NCI-H460 (cell line): ENCODE measurements around the gene ALG12. TPM values are rescaled to one million over a fixed set of nuclear protein-coding genes. Genes with fewer than 3 reads are reported as not detected.
"Not testable (repeated sequence)": the region's sequence is repeated elsewhere in the genome, so short reads cannot be mapped to it uniquely, and the experiment has no call there.

Experiments
- DNase-seq: peaks from one replicate; pipeline ENCODE4 v3.0.0-alpha.2; 2016; ENCODE audit warnings: low read depth; ENCODE audit errors: extremely low read depth
- small RNA-seq, 2 experiments: library from RNA; depleted of rRNA; stranded (forward); fragments of <200 nt; gene quantifications; one replicate each; pipeline ENCODE3, GENCODE V24; 2014
- total RNA-seq: library from RNA; depleted of rRNA; stranded (reverse); fragments of >200 nt; shearing (Covaris generic); gene quantifications from 2 replicates; pipeline ENCODE4 v1.2.3, GENCODE V29; 2014; rRNA removed

ALG12 gene
- total RNA-seq, 1 experiment from 2014 or later: 10.7 TPM

DNA sequence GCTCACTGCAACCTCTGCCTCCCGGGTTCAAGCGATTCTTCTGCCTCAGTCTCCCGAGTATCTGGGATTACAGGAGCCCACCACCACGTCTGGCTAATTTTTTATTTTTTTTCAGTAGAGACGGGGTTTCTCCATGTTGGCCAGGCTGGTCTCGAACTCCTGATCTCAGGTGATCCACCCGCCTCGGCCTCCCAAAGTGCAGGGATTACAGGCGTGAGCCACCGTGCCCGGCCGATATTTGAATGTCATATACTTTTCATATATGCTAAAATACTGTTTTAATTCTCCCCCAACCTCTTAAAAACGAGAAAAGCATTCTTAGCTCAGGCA lies 65.7 kb downstream of the ALG12 start:
- DNase-seq: not testable (repeated sequence)

DNA sequence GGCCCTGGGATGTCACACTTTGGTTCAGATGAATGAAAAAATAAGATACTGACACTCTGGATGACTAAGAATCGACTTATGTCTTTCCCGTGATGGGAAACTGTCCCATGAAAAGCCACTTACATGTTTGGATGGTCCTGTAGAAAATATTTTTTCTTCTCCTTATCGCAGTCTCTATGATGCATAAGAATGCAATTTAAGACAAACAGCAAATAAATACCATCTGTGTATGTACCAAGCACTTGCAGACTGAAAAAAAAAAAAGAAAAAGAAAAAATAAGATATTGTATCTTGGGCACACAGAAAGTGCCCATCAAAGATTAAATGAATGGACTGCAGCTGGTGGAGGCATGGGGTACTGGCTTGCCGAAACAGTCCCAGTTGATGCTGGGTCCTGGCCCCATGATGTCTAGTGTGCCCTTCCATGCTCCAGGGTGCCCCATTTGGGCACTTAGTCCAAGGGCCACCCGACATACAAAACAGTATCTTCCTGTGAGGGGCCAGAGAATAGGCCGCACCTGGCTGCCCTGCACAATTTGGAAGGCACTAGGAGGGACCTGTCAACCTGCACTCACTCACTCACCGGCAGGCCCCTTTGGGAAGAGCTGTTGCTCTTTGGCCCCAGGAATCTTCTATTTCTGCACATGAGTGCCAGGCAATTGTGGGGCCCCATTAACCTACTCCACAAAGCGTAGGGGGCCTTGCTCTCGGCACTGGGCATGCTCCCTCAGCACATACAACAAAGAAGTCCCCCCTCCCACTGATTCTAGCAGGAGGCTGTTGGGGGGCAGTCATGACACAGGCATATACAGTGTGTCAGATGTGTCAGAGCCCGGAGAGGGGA lies 67.1 kb downstream of the ALG12 start:
- no peak for DNase-seq

Small RNAs within 50 kb of the gene (small RNA-seq; reads per million reads assigned to genes)
- gene MIR6821: 0.02 to 0.29 reads per million in 2 experiments

Other genes with a start within 250 kb of the ALG12 start
- 15.5 and 16.7 TPM in 2 replicates for gene BRD1, start 90.6 kb downstream of the ALG12 start, total RNA-seq
- gene ZBED4, start 64.6 kb downstream of the ALG12 start, total RNA-seq: 14.0 and 15.5 TPM in 2 replicates
- gene CRELD2, start 196 bp upstream of the ALG12 start, total RNA-seq: 23.4 and 25.9 TPM in 2 replicates
- 33.0 and 48.3 TPM in 2 replicates for gene PIM3, start 42.3 kb upstream of the ALG12 start, total RNA-seq
- not detected in 2 replicates for gene IL17REL, start 94.3 kb upstream of the ALG12 start, total RNA-seq
- gene TTLL8, start 139.9 kb upstream of the ALG12 start, total RNA-seq: not detected in 2 replicates
- not detected in 2 replicates for gene MLC1, start 167.0 kb upstream of the ALG12 start, total RNA-seq
- gene MOV10L1, start 171.6 kb upstream of the ALG12 start, total RNA-seq: 0.07 TPM in 1 of 2 replicates, not detected in the other